GM12874 (cell line): Measurements from ENCODE around the gene NFIX.

Experiments
- CTCF ChIP-seq: IDR thresholded peaks from 2 replicates; pipeline ENCODE4 v1.5.1; 2011; ENCODE audit warnings: low read depth, mild to moderate bottlenecking, control low read depth, low read length, moderate library complexity; ENCODE audit not compliant: insufficient read depth

The NFIX gene

GRCh38 chr19:13139633-13140311 lies 144.5 kb downstream of the NFIX start:
- no peak for TF ChIP-seq CTCF

GRCh38 chr19:13146763-13147563 lies 151.7 kb downstream of the NFIX start:
- TF ChIP-seq CTCF, result no peak
